Rectal smooth muscle tissue (tissue), 1 donor: ENCODE measurements around the gene KCNIP1.
"Not testable (repeated sequence)": the region's sequence is repeated elsewhere in the genome, so short reads cannot be mapped to it uniquely, and the experiment has no call there.

Experiments used
- H3K27ac ChIP-seq: one replicate; pipeline ENCODE4 v1.7.0; 2013; ENCODE audit warnings: low read depth, low read length, inconsistent platforms
- H3K27me3 ChIP-seq: one replicate; pipeline ENCODE4 v1.7.0; 2013; ENCODE audit warnings: low read length; ENCODE audit not compliant: control insufficient read depth, insufficient read depth
- H3K36me3 ChIP-seq: one replicate; pipeline ENCODE4 v1.7.0; 2013; ENCODE audit warnings: low read length; ENCODE audit not compliant: control insufficient read depth, insufficient read depth
- H3K4me1 ChIP-seq: one replicate; pipeline ENCODE4 v1.7.0; 2013; ENCODE audit warnings: low read length; ENCODE audit not compliant: control insufficient read depth, insufficient read depth
- H3K4me3 ChIP-seq: one replicate; pipeline ENCODE4 v1.7.0; 2013; ENCODE audit warnings: low read length
- H3K9ac ChIP-seq: one replicate; pipeline ENCODE4 v1.7.0; 2013; ENCODE audit warnings: low read length

KCNIP1 gene

DNA sequence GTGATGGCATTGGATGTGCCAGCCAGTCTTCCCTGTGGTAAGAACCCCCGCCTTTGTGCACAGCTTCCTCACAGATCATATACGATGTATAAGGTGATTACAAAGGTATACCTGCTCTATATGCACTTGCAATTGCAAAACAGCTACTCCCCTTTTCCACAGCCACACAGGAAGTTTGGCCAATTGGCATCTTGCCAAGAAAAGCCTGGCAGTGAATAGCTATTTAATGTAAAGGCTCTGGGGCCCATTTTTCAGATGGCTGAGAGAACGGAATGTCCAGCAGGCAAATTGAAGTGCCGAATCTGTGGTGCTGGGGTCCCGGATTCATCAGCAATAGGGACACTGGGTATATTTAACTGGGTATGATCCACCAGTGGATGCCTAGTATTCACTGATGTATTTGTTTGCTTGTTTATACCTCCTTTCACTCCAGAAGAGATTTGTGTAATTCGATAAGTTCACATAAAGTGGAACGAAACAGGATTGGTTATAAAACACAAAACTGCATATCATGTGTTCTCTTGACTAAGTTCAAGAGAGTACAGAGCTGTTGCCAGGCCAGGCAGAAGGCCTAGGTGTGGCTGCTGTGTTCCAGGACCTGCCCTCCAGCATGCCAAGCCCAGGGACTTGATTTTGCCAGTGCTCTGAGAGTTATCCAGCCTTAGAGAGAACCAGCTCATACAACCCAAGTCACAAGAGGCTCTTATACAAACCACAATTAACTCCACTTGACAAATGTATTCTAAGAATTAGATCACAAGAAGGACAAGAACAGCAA is 252.0 kb downstream of the KCNIP1 start:
- Histone ChIP-seq H3K27me3 (no peaks in the 10 kb centered on the region), H3K36me3 (no peaks in the 10 kb centered on the region), H3K4me3 (no peak overlapping the region), H3K9ac (no peak overlapping the region), H3K4me1 (peaks cover 4% of the 10 kb centered on the region), H3K27ac (no peak overlapping the region)

DNA sequence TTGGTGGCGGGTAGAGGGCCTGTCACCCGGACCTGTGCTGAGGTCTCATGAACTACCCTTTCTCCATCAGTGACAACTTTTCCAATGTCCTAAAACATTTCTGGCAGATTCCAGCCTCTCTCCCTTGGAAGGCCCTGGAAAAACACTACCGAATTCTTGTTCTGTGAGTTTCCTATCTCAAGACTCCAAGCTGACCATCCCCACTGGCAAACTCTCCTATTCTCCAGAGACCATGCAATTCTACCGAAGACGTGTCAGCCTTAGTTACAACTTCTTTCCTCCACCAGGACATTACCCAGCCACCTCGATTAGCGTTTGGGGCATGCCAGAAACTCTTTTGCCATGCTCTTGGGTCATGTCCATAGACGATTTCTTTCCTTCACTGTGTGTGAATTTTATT is 252.9 kb downstream of the KCNIP1 start:
- no peak overlapping the region for H3K27ac ChIP-seq

DNA sequence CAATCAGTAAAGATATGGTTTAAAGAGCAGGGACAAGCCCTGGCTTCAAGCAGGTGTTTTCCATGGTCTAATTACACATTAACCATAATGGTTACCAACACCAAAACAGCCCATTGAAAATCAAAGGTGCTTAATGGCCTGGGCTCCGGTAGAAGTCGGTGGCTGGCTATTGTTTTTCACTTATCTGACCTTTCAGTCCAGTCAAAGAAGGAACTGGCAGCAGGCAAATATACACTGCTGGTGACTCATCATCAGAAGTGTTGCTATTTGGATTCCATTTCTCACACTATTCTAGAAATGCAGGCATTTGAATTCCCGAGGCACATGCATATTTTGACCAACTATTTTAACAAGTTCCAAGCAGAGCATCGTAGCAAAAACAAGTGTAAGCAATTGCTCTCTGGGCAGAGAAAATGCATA is 253.4 kb downstream of the KCNIP1 start:
- Histone ChIP-seq H3K4me1 (peaks cover 4% of the 10 kb centered on the region), H3K9ac (no peak overlapping the region), H3K36me3 (no peaks in the 10 kb centered on the region), H3K27me3 (peaks cover 3% of the 10 kb centered on the region), H3K27ac (no peak overlapping the region), H3K4me3 (no peak overlapping the region)

More for the DNA sequence above, 252.9 kb downstream of the KCNIP1 start:
- no peaks in the 10 kb centered on the region for H3K36me3 ChIP-seq
- no peak overlapping the region for H3K4me3 ChIP-seq
- peaks cover 3% of the 10 kb centered on the region for H3K27me3 ChIP-seq
- peaks cover 4% of the 10 kb centered on the region for H3K4me1 ChIP-seq
- no peak overlapping the region for H3K9ac ChIP-seq

DNA sequence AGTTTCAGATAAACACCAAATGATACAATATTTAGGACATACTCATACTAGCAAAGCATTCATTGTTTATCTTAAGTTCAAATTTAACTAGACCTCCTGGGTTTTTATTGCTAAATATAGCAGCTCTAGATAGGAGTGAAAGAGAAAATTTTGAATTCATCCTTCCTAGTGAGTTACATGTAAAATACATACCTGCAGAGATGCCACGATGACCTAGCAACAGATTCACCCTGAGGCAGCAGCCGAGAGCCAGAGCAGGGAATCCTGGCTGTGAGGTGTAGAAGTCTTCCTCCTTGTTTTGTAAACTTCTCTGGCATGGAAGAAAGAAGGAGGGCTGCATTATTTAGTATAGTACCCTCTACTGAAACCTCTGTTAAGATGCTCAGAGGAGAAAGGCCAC is 253.8 kb downstream of the KCNIP1 start:
- H3K27me3 ChIP-seq, result peaks cover 3% of the 10 kb centered on the region
- H3K4me3 ChIP-seq, result no peak overlapping the region
- H3K36me3 ChIP-seq, result no peaks in the 10 kb centered on the region
- H3K9ac ChIP-seq, result no peak overlapping the region
- peaks cover 2% of the 10 kb centered on the region for H3K4me1 ChIP-seq
- H3K27ac ChIP-seq, result no peak overlapping the region

DNA sequence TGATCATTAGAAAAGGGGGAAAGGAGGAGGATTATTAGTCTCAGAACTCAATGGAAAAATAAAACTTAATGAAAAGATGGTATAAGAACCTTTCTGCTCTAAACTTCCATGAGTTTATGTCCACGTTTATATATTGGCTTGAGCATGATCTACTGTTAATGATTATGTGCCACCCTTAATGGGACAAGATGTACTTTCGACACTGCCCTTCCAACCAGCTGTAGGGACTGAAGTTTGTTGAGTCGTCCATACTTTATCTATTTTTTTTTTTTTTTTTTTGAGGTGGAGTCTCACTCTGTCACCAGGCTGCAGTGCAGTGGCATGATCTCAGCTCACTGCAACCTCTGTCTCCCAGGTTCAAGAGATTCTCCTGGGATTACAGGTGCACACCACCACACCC is 254.7 kb downstream of the KCNIP1 start:
- Histone ChIP-seq H3K4me1 (peaks cover 2% of the 10 kb centered on the region), H3K27me3 (peaks cover 3% of the 10 kb centered on the region), H3K36me3 (no peaks in the 10 kb centered on the region), H3K27ac (no peak overlapping the region), H3K9ac (no peak overlapping the region), H3K4me3 (no peak overlapping the region)

DNA sequence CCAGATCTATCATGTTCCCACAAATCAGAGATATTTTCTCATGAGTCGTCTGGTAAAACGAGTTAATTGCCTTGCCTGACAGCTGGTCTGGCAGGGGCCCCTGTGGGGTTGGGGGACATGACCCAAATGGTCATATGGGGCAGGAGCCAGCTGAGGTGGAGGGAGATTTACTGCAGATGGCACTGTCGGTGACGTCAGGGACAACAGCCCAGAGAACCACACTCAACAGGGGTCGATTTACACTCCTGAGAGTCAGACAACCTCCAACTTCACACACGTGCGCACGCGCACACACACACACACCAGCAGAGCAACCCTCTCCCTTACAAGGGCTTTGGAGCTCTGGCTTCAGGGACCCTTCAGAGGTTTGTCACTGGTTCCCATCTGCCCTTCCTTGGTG is 256.3 kb downstream of the KCNIP1 start:
- Histone ChIP-seq H3K27ac (no peak overlapping the region), H3K4me3 (no peak overlapping the region), H3K27me3 (peaks cover 3% of the 10 kb centered on the region), H3K4me1 (peaks cover 2% of the 10 kb centered on the region), H3K9ac (no peak overlapping the region), H3K36me3 (no peaks in the 10 kb centered on the region)

DNA sequence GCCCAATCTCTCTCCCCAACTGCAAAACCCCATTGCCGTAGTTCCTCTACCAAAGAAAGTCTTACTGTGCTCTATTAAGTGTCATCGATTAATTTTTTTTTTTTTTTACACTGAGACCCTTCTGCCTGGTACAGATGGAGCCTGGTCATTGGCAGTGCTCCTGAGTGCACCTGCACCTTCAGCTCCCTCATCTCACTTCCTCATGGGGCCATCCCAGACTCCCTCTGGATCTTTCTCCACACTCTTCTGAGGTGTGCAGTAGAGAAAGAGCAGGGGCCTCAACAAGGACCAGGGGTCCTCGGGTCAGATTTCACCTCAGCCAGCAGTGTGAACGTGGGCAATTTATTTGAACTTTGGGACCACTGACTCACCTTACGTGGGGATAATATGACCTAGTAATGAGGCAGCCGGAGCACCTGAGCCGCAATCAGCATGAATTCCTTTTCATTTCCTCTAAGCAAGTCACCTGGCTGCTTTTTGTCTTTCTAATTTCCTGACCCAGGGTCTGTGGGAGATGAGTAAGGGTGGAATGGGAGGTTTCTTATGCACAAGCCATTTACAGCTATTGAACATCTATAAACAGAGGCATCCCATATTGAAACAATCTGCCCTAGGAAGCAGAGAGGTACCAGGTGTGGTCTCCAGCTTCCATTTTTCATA is 257.4 kb downstream of the KCNIP1 start:
- Histone ChIP-seq H3K36me3 (no peaks in the 10 kb centered on the region), H3K27me3 (peaks cover 3% of the 10 kb centered on the region), H3K9ac (no peak overlapping the region), H3K4me1 (peaks cover 2% of the 10 kb centered on the region), H3K27ac (no peak overlapping the region), H3K4me3 (no peak overlapping the region)

DNA sequence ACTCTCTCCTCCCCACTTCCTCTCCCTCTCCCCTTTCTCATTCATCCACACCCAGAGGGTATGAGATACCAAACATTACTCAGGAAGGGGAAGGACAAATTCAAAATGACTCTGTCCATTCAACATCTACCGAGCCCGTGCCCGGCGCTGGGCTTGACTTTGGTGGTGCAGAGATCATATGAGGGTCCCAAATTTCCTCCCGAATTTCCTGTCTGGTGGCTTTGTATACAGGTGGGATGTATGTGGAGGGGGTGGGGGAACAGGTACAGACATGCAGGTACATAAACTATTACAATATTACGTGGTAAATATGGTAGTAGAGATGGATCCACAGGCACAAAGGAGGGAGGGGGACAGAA is 257.9 kb downstream of the KCNIP1 start:
- Histone ChIP-seq H3K4me1 (peaks cover 2% of the 10 kb centered on the region), H3K9ac (no peak overlapping the region), H3K27me3 (peaks cover 3% of the 10 kb centered on the region), H3K36me3 (no peaks in the 10 kb centered on the region), H3K27ac (no peak overlapping the region), H3K4me3 (no peak overlapping the region)

DNA sequence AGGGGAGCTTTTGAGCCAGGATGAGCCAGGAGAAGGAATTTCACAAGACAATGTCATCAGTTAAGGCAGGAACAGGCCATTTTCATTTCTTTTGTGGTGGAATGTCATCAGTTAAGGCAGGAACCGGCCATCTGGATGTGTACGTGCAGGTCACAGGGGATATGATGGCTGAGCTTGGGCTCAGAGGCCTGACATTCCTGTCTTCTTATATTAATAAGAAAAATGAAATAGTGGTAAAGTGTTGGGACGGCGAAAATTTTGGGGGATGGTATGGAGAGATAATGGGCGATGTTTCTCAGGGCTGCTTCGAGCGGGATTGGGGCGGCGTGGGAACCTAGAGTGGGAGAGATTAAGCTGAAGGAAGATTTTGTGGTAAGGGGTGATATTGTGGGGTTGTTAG is 258.5 kb downstream of the KCNIP1 start:
- H3K27me3 ChIP-seq, H3K36me3 ChIP-seq, H3K9ac ChIP-seq: not testable (repeated sequence)

DNA sequence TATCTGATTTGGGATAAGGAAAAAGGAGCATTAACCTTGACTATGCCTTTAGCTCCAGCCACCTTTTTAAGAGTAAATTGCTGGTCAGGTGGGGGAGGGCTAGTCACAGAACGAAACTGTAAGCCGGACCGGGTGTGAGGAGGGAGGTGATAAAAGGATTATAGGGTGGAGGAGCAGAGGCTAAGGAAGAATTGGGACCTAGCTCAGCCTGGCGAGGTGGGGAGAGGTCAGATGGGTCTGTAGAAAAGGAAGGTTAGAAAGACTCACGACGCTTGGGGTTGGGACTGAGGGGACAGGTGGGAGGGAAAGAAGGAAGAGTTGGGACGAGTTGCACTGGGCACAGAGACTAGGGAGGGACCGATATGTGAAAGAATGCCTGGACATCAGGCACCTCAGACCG is 262.0 kb downstream of the KCNIP1 start:
- not testable (repeated sequence) for H3K9ac ChIP-seq, H3K27ac ChIP-seq, H3K36me3 ChIP-seq, H3K4me3 ChIP-seq, H3K27me3 ChIP-seq, H3K4me1 ChIP-seq

More for the DNA sequence above, 258.5 kb downstream of the KCNIP1 start:
- H3K4me3 ChIP-seq, H3K27ac ChIP-seq, H3K4me1 ChIP-seq: not testable (repeated sequence)

DNA sequence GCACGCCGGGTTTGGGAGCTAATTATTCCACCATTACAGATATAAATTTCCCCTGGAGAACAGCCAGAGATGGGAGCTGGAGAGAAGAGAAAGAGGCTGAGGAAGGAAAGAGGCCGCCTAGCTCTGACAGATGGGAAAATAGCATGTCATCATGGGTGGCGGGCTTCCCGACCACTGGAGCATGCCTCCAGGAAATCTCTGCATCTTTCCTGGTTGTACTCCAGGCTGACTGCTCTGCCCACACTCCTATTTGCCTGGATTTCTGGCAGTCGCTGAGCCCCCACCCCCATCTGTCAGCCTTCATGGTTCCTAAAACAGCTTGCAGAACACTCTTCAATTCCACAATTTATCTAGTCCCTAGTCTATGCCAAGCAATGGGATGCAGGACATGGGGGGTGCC is 265.4 kb downstream of the KCNIP1 start:
- H3K27me3 ChIP-seq, result no peaks in the 10 kb centered on the region
- no peaks in the 10 kb centered on the region for H3K36me3 ChIP-seq
- no peak overlapping the region for H3K27ac ChIP-seq
- H3K4me1 ChIP-seq, result no peaks in the 10 kb centered on the region
- no peak overlapping the region for H3K9ac ChIP-seq
- no peak overlapping the region for H3K4me3 ChIP-seq

DNA sequence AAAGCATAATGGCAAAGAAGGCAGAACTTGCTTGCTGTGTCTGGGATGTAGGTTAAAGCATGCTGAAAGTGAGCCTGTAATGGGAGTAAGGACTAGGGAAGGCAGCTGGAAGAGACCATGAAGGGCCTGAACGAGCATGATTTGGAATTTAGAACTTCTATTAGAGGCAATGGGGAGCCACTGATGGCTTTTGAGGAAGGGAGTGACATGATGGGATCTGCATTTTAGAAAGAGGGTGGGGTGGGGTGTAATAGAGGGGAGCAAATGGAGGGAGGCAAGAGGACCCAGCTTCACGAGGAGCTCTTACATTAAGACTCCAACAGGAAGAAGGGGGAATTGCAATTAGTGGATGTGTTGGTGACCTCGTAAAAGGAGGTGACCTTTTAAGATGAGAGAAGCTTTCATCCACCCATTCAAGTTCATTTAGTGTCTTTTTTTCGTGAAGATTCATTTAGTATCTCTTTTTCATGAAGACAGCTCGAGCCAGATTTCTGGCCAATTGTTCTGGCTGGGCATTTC is 266.1 kb downstream of the KCNIP1 start:
- Histone ChIP-seq H3K9ac (no peak overlapping the region), H3K27me3 (no peaks in the 10 kb centered on the region), H3K27ac (no peak overlapping the region), H3K36me3 (no peaks in the 10 kb centered on the region), H3K4me1 (no peaks in the 10 kb centered on the region), H3K4me3 (no peak overlapping the region)

DNA sequence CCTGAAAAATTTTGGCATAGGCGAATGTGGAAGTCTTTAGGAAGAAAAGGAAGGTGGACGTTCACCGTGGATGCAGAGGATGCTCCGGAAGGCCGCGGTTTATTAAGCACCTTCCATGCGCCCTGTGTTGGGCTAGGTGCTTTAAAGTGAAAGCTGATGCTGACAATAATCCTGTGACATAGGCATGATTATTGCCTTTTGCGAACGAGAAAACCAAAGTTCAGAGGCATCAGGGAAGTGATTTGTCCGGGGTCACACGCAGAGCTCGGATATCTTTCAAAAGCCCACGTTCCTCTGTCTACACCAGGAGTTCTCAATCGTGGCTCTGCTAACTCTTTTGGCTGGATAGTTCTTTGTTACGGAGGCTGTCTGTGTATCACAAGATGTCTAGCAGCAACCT is 267.7 kb downstream of the KCNIP1 start:
- Histone ChIP-seq H3K36me3 (no peaks in the 10 kb centered on the region), H3K9ac (no peak overlapping the region), H3K27ac (no peak overlapping the region), H3K4me3 (no peak overlapping the region), H3K4me1 (no peaks in the 10 kb centered on the region), H3K27me3 (no peaks in the 10 kb centered on the region)
